IMR-90 (cell line): ENCODE results near the gene KLHL42. TPM values are rescaled to one million over a fixed set of nuclear protein-coding genes. Genes with fewer than 3 reads are reported as not detected.
A peak's percentile ranks its signal among the peaks of the same experiment; 100 is the strongest.

ENCODE experiments used
- ATAC-seq: fragments of 200-7000 bp; cut with Tn5 transposase; 2 replicates; pipeline ENCODE4 v1.9.1; 2020; ENCODE audit warnings: low read depth, mild to moderate bottlenecking, moderate library complexity
- BruUV-seq: library from RNA; stranded (reverse); fragments of 400-500 nt; replicated peaks from 2 replicates; lab custom pipeline; 2021; lab: Mats Ljungman, UMichigan
- CTCF ChIA-PET: fragments of 300-600 bp; formaldehyde crosslinking; extraction: SDS; loops from one replicate; lab custom pipeline; 2021; ENCODE audit warnings: antibody characterized with exemption; lab: Yijun Ruan, JAX
- POLR2A ChIA-PET: fragments of 300-600 bp; sonication (Branson Sonifier 250); formaldehyde crosslinking; loops from one replicate; lab custom pipeline; 2022; ENCODE audit warnings: antibody characterized with exemption; ENCODE audit not compliant: unreplicated experiment; lab: Charles Lee
- DNase-seq: peaks from one replicate; pipeline ENCODE4 v3.0.0; 2013
- H2AFZ ChIP-seq: replicated peaks from 2 replicates; pipeline ENCODE3; 2013; ENCODE audit warnings: low read length, mild to moderate bottlenecking; ENCODE audit not compliant: poor library complexity
- H2AK5ac ChIP-seq: 2 replicates; pipeline ENCODE4 v1.6.1; 2013; ENCODE audit warnings: low read depth, low read length, inconsistent platforms
- H2AK9ac ChIP-seq: replicated peaks from 2 replicates; pipeline ENCODE3; 2013; ENCODE audit warnings: mild to moderate bottlenecking, low read depth, low read length, moderate library complexity; ENCODE audit not compliant: poor library complexity
- H2BK120ac ChIP-seq: 2 replicates; pipeline ENCODE4 v1.6.1; 2013; ENCODE audit warnings: low read depth, low read length, inconsistent platforms
- H2BK15ac ChIP-seq: 3 replicates; pipeline ENCODE4 v1.6.1; 2013; ENCODE audit warnings: low read depth, low read length, inconsistent platforms
- H2BK20ac ChIP-seq: 2 replicates; pipeline ENCODE4 v1.6.1; 2013; ENCODE audit warnings: low read depth, mild to moderate bottlenecking, inconsistent platforms, low read length, moderate library complexity
- H2BK5ac ChIP-seq: 2 replicates; pipeline ENCODE4 v1.6.1; 2013; ENCODE audit warnings: mild to moderate bottlenecking, low read depth, low read length, inconsistent platforms; ENCODE audit not compliant: poor library complexity, severe bottlenecking
- H3K14ac ChIP-seq: replicated peaks from 2 replicates; pipeline ENCODE4 v1.6.1; 2013; ENCODE audit warnings: low read depth, low read length, inconsistent platforms
- H3K18ac ChIP-seq: 2 replicates; pipeline ENCODE4 v1.6.1; 2013; ENCODE audit warnings: low read depth, low read length, control low read depth
- H3K23ac ChIP-seq: 2 replicates; pipeline ENCODE4 v1.6.1; 2013; ENCODE audit warnings: low read depth, low read length, inconsistent platforms
- H3K27ac ChIP-seq: 2 replicates; pipeline ENCODE4 v1.5.1; 2013; ENCODE audit warnings: mild to moderate bottlenecking, control low read depth, low read length; ENCODE audit not compliant: insufficient read depth
- H3K27me3 ChIP-seq: 2 replicates; pipeline ENCODE4 v1.6.1; 2013; ENCODE audit warnings: low read length; ENCODE audit not compliant: control insufficient read depth, insufficient read depth
- H3K36me3 ChIP-seq: 2 replicates; pipeline ENCODE4 v1.6.1; 2013; ENCODE audit warnings: low read length, mixed read lengths; ENCODE audit not compliant: control insufficient read depth, insufficient read depth
- H3K4ac ChIP-seq: 2 replicates; pipeline ENCODE4 v1.6.1; 2013; ENCODE audit warnings: low read depth, low read length, inconsistent platforms
- H3K4me1 ChIP-seq: 2 replicates; pipeline ENCODE4 v1.6.1; 2013; ENCODE audit warnings: low read length, mixed read lengths; ENCODE audit not compliant: control insufficient read depth, insufficient read depth
- H3K4me2 ChIP-seq: 2 replicates; pipeline ENCODE4 v1.6.1; 2013; ENCODE audit warnings: low read depth, mild to moderate bottlenecking, control low read depth, low read length, moderate library complexity
- H3K4me3 ChIP-seq: 2 replicates; pipeline ENCODE4 v1.5.1; 2013; ENCODE audit warnings: low read depth, mild to moderate bottlenecking, control low read depth, low read length, moderate library complexity; ENCODE audit not compliant: insufficient read depth
- H3K56ac ChIP-seq: 2 replicates; pipeline ENCODE4 v1.6.1; 2013; ENCODE audit warnings: low read length, inconsistent platforms; ENCODE audit not compliant: insufficient read depth; ENCODE audit errors: extremely low read depth
- H3K79me1 ChIP-seq, 2 experiments: 2 replicates each; pipeline ENCODE4 v1.6.1; 2013; ENCODE audit warnings: low read length in 2 of 2, inconsistent platforms in 1 of 2, low read depth in 1 of 2
- H3K9ac ChIP-seq: 2 replicates; pipeline ENCODE4 v1.6.1; 2013; ENCODE audit warnings: low read depth, low read length, control low read depth
- H3K9me1 ChIP-seq: 2 replicates; pipeline ENCODE4 v1.6.1; 2013; ENCODE audit warnings: low read length, inconsistent platforms; ENCODE audit not compliant: insufficient read depth
- H3K9me3 ChIP-seq: 2 replicates; pipeline ENCODE4 v1.6.1; 2013; ENCODE audit warnings: low read length; ENCODE audit not compliant: control insufficient read depth, insufficient read depth
- H4K20me1 ChIP-seq: 2 replicates; pipeline ENCODE4 v1.6.1; 2013; ENCODE audit warnings: low read length, inconsistent platforms; ENCODE audit not compliant: insufficient read depth
- H4K5ac ChIP-seq: 2 replicates; pipeline ENCODE4 v1.6.1; 2013; ENCODE audit warnings: mild to moderate bottlenecking, low read depth, low read length, control low read depth
- H4K8ac ChIP-seq, 2 experiments: 2 replicates each; pipeline ENCODE4 v1.6.1; 2013; ENCODE audit warnings: low read depth in 2 of 2, low read length in 2 of 2, control low read depth in 1 of 2, inconsistent platforms in 1 of 2
- H4K91ac ChIP-seq: 2 replicates; pipeline ENCODE4 v1.6.1; 2013; ENCODE audit warnings: low read depth, low read length, inconsistent platforms; ENCODE audit not compliant: insufficient read depth
- BHLHE40 ChIP-seq: fragments of 150-350 bp; IDR thresholded peaks from 2 replicates; pipeline ENCODE4 v1.6.1; 2016; ENCODE audit warnings: mild to moderate bottlenecking, low read depth, low read length
- CEBPB ChIP-seq: IDR thresholded peaks from 2 replicates; pipeline ENCODE4 v1.6.1; 2012; ENCODE audit warnings: low read depth, low read length, improper control_type of control experiment
- CHD1 ChIP-seq: IDR thresholded peaks from 2 replicates; pipeline ENCODE4 v1.6.1; 2012; ENCODE audit warnings: low read depth, low read length, improper control_type of control experiment
- FOS ChIP-seq: fragments of 150-350 bp; IDR thresholded peaks from 2 replicates; pipeline ENCODE4 v1.6.1; 2016; ENCODE audit warnings: low read depth, low read length
- MAFK ChIP-seq: IDR thresholded peaks from 2 replicates; pipeline ENCODE4 v1.6.1; 2012; ENCODE audit warnings: low read depth, low read length, improper control_type of control experiment
- MAZ ChIP-seq: IDR thresholded peaks from 2 replicates; pipeline ENCODE4 v1.6.1; 2012; ENCODE audit warnings: low read depth, mild to moderate bottlenecking, low read length, improper control_type of control experiment, moderate library complexity, borderline replicate concordance
- MXI1 ChIP-seq: IDR thresholded peaks from 2 replicates; pipeline ENCODE4 v1.6.1; 2012; ENCODE audit warnings: low read depth, mild to moderate bottlenecking, low read length, moderate library complexity, borderline replicate concordance
- POLR2A ChIP-seq: IDR thresholded peaks from 2 replicates; pipeline ENCODE4 v1.6.1; 2012; ENCODE audit warnings: mild to moderate bottlenecking, low read depth, low read length
- RAD21 ChIP-seq: IDR thresholded peaks from 2 replicates; pipeline ENCODE4 v1.6.1; 2012; ENCODE audit warnings: low read length, improper control_type of control experiment
- RFX5 ChIP-seq: IDR thresholded peaks from 2 replicates; pipeline ENCODE4 v1.8.0; 2012; ENCODE audit warnings: low read depth, mild to moderate bottlenecking, low read length, moderate library complexity
- SMC3 ChIP-seq: fragments of 150-350 bp; IDR thresholded peaks from 2 replicates; pipeline ENCODE4 v1.6.1; 2016; ENCODE audit warnings: low read depth, mild to moderate bottlenecking, antibody characterized with exemption, low read length, moderate library complexity
- WGBS, 2 experiments: methylation state at CpG; one replicate each; pipeline versions ENCODE4 v1.1.5 to v1.1.7; 2013; ENCODE audit warnings: missing lambda C conversion rate in 2 of 2; ENCODE audit not compliant: insufficient read length in 1 of 2; ENCODE audit errors: extremely low coverage in 2 of 2; 5-methylcytosine and 5-hydroxymethylcytosine counted together
- dilution Hi-C: fragments of 300-500 bp; cut with HindIII; formaldehyde crosslinking; loops from one replicate; pipeline ENCODE4 v1.14.3; 2018; ENCODE audit warnings: low sequenced_read_pairs; ENCODE audit not compliant: unreplicated experiment
- in situ Hi-C: fragments of 300-500 bp; cut with MboI; formaldehyde crosslinking; loops from 3 replicates; pipeline ENCODE4 v1.14.3; 2019; ENCODE audit warnings: low sequenced_read_pairs, inconsistent platforms, mixed read lengths
- intact Hi-C: fragments of 100-400 bp; cut with micrococcal nuclease; formaldehyde crosslinking; loops from 2 replicates; pipeline ENCODE4 v1.10.0; 2022
- polyA plus RNA-seq, 3 experiments: library from polyadenylated mRNA; depleted of rRNA; stranded (reverse); fragments of >200 nt; gene quantifications; 2 replicates each; pipeline ENCODE4 v1.2.3, GENCODE V29; 2012; ENCODE audit warnings: low replicate concordance in 1 of 3
- total RNA-seq: library from RNA; depleted of rRNA; stranded (reverse); fragments of >200 nt; gene quantifications from 2 replicates; pipeline ENCODE4 v1.2.3, GENCODE V29; 2012
- TF ChIP-seq, protein P1 (sequence below): fragments of 150-350 bp; IDR thresholded peaks from 2 replicates; pipeline ENCODE4 v1.6.1; 2017; ENCODE audit warnings: mild to moderate bottlenecking, antibody characterized with exemption, low read length, low read depth
- TF ChIP-seq, protein P2 (sequence below): conservative IDR thresholded peaks from 2 replicates; pipeline ENCODE4 v1.5.1; 2012; ENCODE audit warnings: mild to moderate bottlenecking, low read depth, low read length, improper control_type of control experiment
- TF ChIP-seq, protein P3 (sequence below): fragments of 150-350 bp; IDR thresholded peaks from 2 replicates; pipeline ENCODE4 v1.6.1; 2016; ENCODE audit warnings: low read depth, mild to moderate bottlenecking, low read length, moderate library complexity, borderline replicate concordance

Gene KLHL42
- total and polyA plus RNA-seq, 2 of the 4 experiments (the other 2 are of a cell fraction): 16.7 to 28.3 TPM

DNA sequence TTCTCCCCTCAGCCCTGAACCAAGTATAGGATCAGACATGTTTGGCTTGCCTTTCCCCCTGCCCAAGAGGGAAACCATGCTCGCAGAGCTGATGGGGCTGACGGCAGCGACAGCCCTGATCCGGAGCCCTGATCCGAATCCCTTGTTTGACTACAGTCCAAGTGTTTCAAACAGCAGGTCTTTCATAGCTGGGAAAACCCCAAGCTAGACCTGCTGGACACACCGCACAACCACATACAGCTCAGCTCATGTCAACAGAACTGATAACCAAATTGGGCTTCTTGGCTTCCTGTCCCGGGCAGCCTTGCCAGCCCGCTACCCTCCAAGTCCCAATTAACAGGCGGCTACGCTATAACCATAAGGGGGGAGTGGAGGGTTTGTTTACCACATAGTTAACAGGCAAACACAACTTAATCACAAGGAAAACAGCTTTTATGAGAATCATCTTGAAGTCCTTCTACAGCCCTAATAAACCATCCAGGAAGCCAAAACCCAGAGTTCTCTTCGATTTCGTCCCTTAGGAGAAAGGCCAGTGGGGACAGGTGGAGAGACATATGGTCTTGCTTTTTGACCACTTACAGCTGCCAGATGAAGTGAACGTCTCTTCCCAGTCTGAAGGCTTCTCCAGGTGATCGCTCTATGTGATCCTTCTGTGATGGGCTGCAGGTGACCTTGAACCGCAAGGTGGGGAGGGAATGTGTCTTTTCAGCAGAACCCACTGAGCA is 64.5 kb downstream of the KLHL42 start:
- Histone ChIP-seq H2BK15ac (peak overlapping the region; percentile 18; the same call in 1 of the 3 replicates), H3K4me3 (no peak overlapping the region), H2AFZ (no peak overlapping the region), H3K4ac (peak overlapping the region; percentile 47), H3K27me3 (no peaks in the 10 kb centered on the region), H2BK120ac (peak overlapping the region; percentile 30; the same call in 1 of the 2 replicates), H3K18ac (no peak overlapping the region), H3K9me1 (peaks cover 3% of the 10 kb centered on the region; the same call in 1 of the 2 replicates), H3K9me3 (no peaks in the 10 kb centered on the region), H2BK5ac (no peak overlapping the region), H3K79me1 (no peaks in the 10 kb centered on the region), H3K23ac (peak overlapping the region; percentile 66; the same call in 1 of the 2 replicates), H3K9ac (no peak overlapping the region), H3K4me2 (peak overlapping the region; percentile 2; the same call in 1 of the 2 replicates), H3K36me3 (no peaks in the 10 kb centered on the region), H3K14ac (peak overlapping the region; percentile 5; the same call in 1 of the 2 replicates), H4K91ac (no peak overlapping the region; the same call in 1 of the 2 replicates), H2BK20ac (no peak overlapping the region), H4K8ac (no peak overlapping the region), H3K56ac (no peak overlapping the region), H3K27ac (no peak overlapping the region), H2AK9ac (no peak overlapping the region), H4K5ac (no peak overlapping the region), H2AK5ac (no peak overlapping the region; the same call in 1 of the 2 replicates), H3K4me1 (peaks cover 6% of the 10 kb centered on the region; the same call in 1 of the 2 replicates), H4K20me1 (no peaks in the 10 kb centered on the region)
- BruUV-seq: no TSS peak
- ChIA-PET CTCF (interaction anchor here (0.5 to 0.6 kb wide), 2 partner anchors 57 to 706 kb away, joined by 3 to 4 read pairs; no protein-coding TSS in a partner anchor), POLR2A (no interaction called here)
- ATAC-seq (peak; percentile 16; the same call in 1 of the 2 replicates), DNase-seq (peak; percentile 20)
- in situ Hi-C loops (no loop called here), dilution Hi-C loops (no loop called here), intact Hi-C loops (loop anchor here (5.0 kb wide), 2 partner anchors 98 to 328 kb away; no protein-coding TSS in a partner anchor)
- 80% methylated on average over 2 of the region's 15 CpGs; no CpG with 5 or more reads in 1 of the 2 experiments for WGBS, 2 experiments
- TF ChIP-seq SMC3: no peak
- no peak for TF ChIP-seq MAZ
- TF ChIP-seq CHD1: no peak
- no peak for TF ChIP-seq CEBPB
- no peak for TF ChIP-seq RFX5
- TF ChIP-seq, protein P1, sequence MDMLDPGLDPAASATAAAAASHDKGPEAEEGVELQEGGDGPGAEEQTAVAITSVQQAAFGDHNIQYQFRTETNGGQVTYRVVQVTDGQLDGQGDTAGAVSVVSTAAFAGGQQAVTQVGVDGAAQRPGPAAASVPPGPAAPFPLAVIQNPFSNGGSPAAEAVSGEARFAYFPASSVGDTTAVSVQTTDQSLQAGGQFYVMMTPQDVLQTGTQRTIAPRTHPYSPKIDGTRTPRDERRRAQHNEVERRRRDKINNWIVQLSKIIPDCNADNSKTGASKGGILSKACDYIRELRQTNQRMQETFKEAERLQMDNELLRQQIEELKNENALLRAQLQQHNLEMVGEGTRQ: no peak
- TF ChIP-seq, protein P2, sequence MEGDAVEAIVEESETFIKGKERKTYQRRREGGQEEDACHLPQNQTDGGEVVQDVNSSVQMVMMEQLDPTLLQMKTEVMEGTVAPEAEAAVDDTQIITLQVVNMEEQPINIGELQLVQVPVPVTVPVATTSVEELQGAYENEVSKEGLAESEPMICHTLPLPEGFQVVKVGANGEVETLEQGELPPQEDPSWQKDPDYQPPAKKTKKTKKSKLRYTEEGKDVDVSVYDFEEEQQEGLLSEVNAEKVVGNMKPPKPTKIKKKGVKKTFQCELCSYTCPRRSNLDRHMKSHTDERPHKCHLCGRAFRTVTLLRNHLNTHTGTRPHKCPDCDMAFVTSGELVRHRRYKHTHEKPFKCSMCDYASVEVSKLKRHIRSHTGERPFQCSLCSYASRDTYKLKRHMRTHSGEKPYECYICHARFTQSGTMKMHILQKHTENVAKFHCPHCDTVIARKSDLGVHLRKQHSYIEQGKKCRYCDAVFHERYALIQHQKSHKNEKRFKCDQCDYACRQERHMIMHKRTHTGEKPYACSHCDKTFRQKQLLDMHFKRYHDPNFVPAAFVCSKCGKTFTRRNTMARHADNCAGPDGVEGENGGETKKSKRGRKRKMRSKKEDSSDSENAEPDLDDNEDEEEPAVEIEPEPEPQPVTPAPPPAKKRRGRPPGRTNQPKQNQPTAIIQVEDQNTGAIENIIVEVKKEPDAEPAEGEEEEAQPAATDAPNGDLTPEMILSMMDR: no peak
- TF ChIP-seq, protein P3, sequence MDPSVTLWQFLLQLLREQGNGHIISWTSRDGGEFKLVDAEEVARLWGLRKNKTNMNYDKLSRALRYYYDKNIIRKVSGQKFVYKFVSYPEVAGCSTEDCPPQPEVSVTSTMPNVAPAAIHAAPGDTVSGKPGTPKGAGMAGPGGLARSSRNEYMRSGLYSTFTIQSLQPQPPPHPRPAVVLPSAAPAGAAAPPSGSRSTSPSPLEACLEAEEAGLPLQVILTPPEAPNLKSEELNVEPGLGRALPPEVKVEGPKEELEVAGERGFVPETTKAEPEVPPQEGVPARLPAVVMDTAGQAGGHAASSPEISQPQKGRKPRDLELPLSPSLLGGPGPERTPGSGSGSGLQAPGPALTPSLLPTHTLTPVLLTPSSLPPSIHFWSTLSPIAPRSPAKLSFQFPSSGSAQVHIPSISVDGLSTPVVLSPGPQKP: no peak
- TF ChIP-seq MXI1: no peak
- no peak for TF ChIP-seq FOS
- no peak for TF ChIP-seq MAFK
- TF ChIP-seq POLR2A: no peak
- TF ChIP-seq BHLHE40: no peak
- no peak for TF ChIP-seq RAD21
